ENCODE results near the gene UBE2V1.
A peak's percentile ranks its signal among the peaks of the same experiment; 100 is the strongest.

UBE2V1 gene

GRCh38 chr20:50061151-50062005 lies 51.6 kb downstream of the UBE2V1 start:
- no peak for DNase-seq

DNA sequence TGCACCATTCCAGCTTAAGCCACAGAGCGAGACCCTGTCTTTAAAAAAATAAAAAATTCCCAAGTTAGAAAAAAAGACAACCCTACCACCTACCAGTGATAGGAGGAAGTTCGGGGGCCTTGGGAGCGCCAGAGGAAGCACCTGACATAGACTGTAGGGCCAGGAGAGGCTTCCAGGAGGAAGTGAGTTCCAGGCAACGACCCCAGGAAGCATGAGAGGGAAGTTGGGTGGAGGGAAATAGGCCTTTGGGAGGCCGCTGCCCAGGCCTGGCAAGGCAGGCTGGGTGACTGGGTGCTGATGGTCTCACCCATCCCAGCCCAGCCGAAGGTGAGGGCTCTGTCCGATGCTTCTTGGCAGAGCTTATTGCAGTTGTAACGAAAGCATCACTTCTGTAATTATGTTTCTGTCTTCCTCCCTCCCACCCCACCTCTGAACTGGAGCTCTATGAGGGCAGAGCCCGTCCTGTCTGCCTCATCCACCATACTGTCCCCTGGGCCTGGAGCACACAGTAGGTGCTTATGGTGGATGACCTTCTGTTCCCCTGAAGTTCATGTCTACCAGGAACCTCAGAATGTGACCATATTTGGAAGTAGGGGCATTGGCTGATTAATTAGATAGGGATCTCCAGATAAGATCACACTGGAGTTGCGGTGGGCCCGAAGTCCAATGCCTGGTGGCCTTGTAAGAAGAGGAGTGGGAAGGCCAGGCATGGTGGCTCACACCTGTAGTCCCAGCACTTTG lies 54.1 kb downstream of the UBE2V1 start:
- no peak for DNase-seq

DNA sequence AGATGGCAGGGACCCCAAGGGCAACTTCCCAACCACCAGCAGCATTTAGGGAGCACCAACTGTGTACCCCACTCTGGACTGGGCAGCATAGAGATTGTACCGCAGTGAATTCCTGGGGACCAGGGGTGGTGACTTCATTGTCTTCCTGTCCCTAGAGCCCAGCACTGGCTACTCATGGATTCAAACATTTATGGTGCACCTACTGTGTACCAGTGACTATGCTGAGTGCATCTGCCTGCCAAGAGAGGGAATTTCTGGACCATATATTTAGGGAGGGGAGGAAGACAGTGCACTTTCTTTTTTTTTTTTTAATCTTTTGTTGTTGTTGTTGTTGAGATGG lies 55.3 kb downstream of the UBE2V1 start:
- DNase-seq: no peak

DNA sequence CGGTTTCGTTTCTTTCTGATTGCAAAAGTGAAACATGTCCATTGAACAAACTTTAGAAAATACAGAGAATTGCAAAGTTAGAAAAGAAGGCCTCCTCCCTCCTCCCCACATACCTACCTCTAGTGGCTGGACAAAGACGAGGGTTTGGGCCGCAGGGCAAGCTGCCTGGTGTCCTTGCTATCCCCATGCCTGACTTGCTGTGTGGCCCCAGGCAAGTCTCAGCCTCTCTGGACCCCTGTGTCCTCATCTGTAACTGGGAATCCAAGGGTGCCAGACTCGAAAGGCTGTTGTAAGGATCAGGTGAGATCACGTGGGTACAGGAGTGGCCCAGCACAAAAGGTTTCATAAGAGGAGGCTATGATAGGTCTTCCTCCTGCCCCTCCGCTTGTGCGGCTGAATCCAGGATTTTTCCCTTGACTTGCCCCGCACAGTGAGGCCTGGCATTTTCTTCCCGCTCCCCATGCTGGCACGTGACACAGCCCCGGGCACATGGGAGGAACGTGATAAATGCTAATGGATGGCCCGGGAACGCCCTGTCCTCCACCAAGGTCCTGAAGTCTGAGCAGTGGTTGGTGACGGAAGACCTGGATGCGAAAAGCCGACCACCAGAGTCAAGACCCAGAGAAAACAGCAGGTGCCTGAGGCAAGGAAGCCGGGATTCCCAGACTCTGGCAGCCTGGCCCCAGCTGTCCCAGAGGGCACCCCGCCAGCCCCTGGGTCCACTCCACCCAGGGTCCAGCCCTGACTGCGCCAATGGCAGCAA lies 55.8 kb downstream of the UBE2V1 start:
- DNase-seq: no peak

DNA sequence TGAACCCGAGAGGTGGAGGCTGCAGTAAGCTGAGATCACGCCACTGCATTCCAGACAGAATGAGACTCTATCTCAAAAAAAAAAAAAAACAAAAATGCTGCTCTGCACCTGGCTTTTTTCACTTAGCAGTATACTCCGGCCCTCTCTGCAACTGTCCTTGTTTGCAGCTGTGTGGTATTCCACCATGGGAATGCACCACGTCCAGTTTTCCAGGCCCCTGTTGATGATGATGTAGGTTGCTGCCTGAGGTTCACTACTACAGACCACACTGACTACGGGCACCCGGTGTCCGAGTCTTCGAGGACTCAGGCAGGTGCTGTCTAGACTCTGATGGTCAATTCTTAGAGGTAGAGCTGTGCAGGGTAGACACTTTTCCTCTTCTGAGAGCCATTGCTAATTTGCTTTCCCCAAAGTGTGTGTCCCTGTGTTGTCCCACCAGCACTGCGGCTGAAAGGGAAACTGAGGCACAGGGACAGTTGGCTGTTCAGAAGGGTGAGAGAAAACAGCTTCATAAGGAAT lies 56.5 kb downstream of the UBE2V1 start:
- no peak for DNase-seq

GRCh38 chr20:50055524-50056083 lies 57.3 kb downstream of the UBE2V1 start:
- no peak for DNase-seq

- DNase-seq: no peak
Measured at GRCh38 chr20:50054626-50055511, 58.1 kb downstream of the UBE2V1 start.

DNA sequence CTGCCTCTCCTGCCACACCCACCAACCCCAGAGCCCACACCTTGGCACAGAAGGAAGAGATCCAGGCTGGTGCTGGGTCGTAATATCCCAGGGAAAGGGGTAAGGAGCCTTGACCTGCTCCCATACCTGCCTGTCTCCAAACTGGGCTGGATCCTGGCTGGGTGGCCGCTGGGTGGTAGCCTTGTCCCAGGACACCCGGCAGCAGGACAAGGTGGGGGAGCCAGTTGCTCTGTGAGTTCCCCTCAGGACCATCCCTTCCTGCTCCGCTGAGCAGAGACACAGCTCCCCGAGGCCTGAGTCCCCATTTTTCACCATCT lies 58.8 kb downstream of the UBE2V1 start:
- no peak for DNase-seq

DNA sequence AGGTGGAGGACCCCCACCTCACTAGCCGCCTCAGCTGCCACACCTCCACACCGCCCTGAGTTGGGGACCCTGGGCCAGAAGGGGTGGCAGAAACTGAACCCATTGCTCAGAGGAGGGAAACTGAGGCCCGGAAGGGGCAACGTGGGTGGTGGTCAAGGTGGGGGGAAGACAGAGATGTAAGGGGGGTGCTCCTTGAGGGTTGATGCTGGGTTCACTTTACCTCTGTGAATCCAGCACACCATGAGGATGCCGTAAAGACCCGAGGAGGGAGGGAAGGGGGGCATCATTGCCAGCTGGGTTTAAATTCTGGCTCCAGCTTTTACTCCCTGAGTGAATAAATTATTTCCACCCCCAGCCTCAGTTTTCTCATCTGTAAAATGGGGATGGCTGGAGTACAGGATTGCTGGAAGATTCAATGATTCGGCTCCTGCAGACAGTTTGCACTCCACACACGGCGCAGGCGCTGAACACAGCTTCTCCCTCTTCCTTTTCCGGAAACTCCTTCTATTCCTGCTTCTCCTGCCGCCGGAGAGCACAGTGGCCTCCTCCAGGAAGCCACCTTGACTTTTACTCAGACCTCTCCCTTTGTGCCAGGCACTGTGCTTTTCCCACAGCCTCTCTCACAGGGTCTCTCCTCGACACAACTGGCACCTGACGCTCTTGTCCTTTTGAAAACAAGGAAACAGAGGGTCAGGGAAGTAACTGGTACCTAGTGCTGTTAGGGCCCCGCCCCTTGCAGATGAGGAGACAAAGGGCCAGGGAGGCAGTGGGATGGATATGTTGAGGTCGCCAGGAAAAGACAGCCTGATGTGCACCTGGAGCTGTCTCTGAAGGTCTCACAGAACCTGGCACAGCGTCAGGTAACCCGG lies 59.4 kb downstream of the UBE2V1 start:
- DNase-seq: no peak

DNA sequence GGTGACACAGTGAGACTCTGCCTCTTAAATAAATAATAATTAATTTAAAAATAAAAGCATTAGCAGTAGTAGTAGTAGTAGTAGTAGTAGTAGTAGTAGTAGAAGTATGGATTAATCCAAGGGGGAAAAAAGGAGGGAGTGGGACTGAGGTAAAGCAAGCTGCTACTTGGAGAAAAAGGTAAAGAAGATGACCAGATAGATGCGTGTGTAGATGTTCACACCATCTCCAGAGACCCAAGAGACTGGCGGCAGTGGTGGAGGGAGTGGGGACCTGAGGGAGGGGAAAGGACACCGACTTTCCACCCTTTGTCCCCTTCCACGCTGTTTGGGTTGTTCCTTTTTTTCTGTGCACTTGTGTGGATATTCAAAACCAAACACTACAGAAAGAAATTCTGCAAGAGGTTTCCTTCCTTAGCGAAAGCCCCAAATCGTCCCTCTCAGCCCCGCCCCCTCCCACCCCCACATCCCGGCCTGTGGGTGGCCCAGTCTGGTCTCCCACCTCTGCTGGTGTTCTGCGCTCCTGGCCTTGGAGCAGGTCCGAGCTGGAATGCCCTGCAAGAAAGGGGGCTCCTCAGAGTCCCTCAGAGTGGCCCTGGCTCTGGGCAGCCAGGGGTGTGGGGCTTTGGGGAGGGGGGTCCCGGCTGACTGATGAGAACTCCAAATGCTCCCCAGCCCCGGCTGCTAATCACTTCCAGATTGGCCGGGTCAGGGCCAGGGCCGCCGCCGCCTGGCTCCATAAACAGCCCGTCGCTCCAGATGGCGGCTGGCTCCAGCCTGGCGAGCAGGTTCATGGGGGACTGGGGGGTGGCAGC lies 60.2 kb downstream of the UBE2V1 start:
- no peak for DNase-seq

GRCh38 chr20:50050660-50051308 lies 62.2 kb downstream of the UBE2V1 start:
- no peak for DNase-seq

DNA sequence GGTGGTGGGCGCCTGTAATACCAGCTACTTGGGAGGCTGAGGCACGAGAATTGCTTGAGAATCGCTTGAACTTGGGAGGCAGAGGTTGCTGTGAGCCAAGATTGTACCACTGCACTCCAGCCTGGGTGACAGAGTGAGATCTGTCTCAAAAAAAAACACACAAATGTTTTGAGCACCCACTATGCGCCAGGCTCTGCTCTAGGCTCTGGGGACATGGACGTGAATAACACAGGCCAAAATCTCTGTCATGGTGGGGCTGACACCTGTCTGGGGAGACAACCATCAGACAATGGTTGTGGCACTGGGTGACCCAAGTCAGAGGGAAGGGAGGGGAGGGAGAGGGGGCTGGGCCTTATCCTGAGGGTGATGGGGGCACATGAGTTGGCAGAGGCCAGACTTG lies 62.7 kb downstream of the UBE2V1 start:
- no peak for DNase-seq

DNA sequence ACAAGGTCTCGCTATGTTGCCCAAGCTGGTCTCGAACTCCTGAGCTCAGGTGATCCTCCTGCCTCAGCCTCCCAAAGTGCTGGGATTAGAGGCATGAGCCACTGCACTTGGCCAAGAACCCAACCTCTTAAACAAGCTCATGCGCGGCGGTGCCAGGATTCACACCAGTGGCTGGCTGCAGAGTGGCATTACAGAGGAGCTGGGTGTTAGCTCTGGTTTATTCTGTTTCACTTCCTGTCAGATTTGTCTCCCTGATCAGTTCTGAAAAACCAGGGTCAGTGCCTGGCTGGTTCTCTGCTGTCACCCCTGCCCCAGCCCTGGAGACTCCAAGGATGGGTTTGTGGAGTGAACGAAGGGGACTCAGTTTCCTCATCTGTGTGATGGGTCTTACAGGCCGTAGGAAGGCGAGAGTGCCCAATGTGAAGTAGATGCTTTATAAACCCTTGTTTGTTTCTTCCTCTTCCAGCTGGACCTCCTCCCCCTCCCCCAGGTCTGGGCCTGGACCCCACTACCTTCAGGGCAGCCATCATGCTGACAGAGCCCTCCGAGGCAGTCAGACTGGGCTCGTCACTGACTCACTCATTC lies 63.4 kb downstream of the UBE2V1 start:
- no peak for DNase-seq

DNA sequence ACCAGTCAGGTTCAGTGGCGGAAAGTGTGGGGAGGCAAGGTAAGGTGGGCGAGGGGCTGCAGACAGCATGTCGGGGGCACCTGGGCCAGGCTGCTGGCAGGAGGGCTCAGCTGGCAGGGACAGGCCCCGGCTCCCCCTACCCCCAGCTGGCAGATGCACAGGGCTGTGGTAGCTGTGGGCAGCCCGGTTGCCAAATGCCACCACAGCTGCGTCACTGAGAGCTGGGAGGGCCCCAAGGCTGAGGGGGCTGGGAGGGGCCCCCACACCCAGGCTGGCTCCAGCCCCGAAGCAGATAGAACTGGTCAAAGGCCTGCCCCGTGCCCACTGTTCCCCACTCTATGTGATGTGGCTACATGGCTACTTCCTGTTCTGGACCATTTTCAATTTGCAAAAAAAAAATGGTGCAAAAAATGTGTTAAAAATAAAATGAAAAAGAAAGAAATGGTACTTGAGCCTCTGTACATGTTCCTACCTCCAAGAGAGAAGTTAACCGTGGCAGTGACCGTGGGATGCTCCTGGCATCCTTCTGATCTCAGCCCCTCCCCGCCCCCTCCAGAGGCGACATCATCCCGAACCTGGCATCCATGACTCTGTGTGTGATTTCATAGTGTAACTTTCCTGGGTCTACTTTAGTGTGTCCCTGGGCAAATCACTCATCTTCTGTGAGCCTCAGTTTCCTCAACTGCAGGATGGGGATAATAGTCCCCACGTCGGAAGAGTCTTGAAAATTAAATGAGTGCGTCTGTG lies 64.4 kb downstream of the UBE2V1 start:
- DNase-seq: peak; percentile 19

DNA sequence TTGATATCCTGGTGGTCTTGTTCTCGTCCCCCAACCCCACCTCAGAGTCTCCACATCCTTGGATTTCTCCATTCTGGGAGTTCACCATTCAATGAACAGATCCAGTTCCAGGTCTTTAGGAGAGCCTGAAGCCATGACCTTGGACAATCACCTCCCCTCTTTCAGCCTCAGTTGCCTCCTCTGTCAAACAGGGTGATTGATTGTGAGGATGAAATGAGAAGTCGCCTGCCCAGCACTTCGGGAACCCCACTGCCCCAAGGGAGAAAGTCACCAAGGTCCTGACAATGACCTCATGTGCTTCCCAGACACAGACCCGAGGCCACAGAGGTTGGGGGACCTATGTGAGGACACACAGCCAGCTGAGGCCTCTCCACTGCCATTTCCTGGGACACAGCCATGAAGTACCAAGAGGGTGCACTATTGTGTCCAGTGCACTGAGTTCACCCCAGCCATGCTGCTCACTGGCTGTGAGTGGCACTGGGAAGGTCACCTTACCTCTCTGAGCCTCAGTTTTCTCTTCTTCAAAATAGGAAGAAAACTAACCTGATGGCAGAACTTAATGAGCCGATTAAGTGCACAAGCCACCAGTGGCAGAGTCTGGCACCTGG lies 68.5 kb downstream of the UBE2V1 start:
- no peak for DNase-seq

DNA sequence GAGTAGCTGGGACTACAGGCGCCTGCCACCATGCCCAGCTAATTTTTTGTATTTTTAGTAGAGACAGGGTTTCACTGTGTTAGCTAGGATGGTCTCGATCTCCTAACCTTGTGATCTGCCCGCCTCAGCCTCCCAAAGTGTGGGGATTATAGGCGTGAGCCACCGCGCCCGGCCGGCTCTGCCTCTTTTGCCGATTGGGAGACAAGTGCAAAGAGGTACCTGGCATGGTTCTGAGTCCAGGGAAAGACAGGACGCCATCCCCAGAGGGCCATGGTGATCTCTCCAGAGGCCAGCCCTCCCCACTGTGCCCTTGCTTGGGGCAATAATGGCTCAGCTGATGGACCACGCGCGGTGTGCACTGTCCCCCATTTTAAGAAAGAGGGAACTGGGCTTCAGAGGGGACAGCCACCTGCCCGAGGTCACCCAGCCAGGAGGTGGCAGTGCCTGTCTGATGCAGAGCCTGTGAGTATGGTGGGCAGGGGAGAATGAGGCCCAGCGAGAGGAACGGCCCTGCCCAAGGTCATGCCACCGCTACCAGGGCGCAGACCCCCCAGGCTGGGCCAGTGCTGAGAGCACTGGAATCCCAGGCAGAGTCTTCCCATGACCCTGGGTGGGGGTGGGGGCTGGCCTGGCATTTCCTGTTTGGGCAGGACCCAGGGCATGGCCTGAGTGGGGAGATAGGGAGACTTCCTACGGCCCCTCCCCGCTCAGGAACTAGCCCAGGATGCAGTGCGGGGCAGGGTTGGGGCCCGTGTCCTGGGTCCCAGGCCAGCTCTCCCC lies 69.2 kb downstream of the UBE2V1 start:
- no peak for DNase-seq
